ENCODE data around the gene TFAP2A. TPM values are rescaled to one million over a fixed set of nuclear protein-coding genes. Genes with fewer than 3 reads are reported as not detected.

The TFAP2A gene
- total RNA-seq, 1 experiment from 2014 or later: 10.6 TPM

- no peaks in the 10 kb centered on the region for H3K27me3 ChIP-seq
- no peaks in the 10 kb centered on the region for H3K36me3 ChIP-seq
- peaks cover 20% of the 10 kb centered on the region for H3K4me1 ChIP-seq
- H3K9me3 ChIP-seq (replicated peaks): no peaks in the 10 kb centered on the region
- no peak overlapping the region for H3K27ac ChIP-seq
- H3K4me3 ChIP-seq: no peak overlapping the region
- DNase-seq: no peak
Observed at GRCh38 chr6:10390495-10391298, 24.2 kb downstream of the TFAP2A start.

GRCh38 chr6:10389739-10390494, 25.0 kb downstream of the TFAP2A start:
- DNase-seq: no peak
- H3K4me3 ChIP-seq: no peak overlapping the region
- H3K4me1 ChIP-seq: peaks cover 17% of the 10 kb centered on the region
- H3K36me3 ChIP-seq: no peaks in the 10 kb centered on the region
- H3K27ac ChIP-seq: no peak overlapping the region
- no peaks in the 10 kb centered on the region for H3K9me3 ChIP-seq (replicated peaks)
- H3K27me3 ChIP-seq: no peaks in the 10 kb centered on the region

- H3K27ac ChIP-seq: no peak overlapping the region
- no peak overlapping the region for H3K4me3 ChIP-seq
- no peaks in the 10 kb centered on the region for H3K36me3 ChIP-seq
- H3K4me1 ChIP-seq: no peaks in the 10 kb centered on the region
- DNase-seq: no peak
- no peaks in the 10 kb centered on the region for H3K27me3 ChIP-seq
- H3K9me3 ChIP-seq (replicated peaks): no peaks in the 10 kb centered on the region
Observed at GRCh38 chr6:10386756-10387654, 27.9 kb downstream of the TFAP2A start.

GRCh38 chr6:10386220-10386619, 28.7 kb downstream of the TFAP2A start:
- no peak for DNase-seq
- no peak overlapping the region for H3K27ac ChIP-seq
- no peaks in the 10 kb centered on the region for H3K36me3 ChIP-seq
- no peak overlapping the region for H3K4me3 ChIP-seq
- H3K27me3 ChIP-seq: no peaks in the 10 kb centered on the region
- no peaks in the 10 kb centered on the region for H3K9me3 ChIP-seq (replicated peaks)
- no peaks in the 10 kb centered on the region for H3K4me1 ChIP-seq

GRCh38 chr6:10385524-10386132, 29.2 kb downstream of the TFAP2A start:
- Histone ChIP-seq H3K36me3 (no peaks in the 10 kb centered on the region), H3K27me3 (no peaks in the 10 kb centered on the region), H3K4me1 (no peaks in the 10 kb centered on the region), H3K27ac (no peak overlapping the region), H3K9me3 (replicated peaks) (no peaks in the 10 kb centered on the region), H3K4me3 (no peak overlapping the region)
- no peak for DNase-seq

GRCh38 chr6:10384610-10385523, 30.0 kb downstream of the TFAP2A start:
- no peak overlapping the region for H3K27ac ChIP-seq
- no peaks in the 10 kb centered on the region for H3K4me1 ChIP-seq
- no peaks in the 10 kb centered on the region for H3K36me3 ChIP-seq
- no peak for DNase-seq
- H3K9me3 ChIP-seq (replicated peaks): no peaks in the 10 kb centered on the region
- H3K27me3 ChIP-seq: no peaks in the 10 kb centered on the region
- H3K4me3 ChIP-seq: no peak overlapping the region

GRCh38 chr6:10384091-10384609, 30.7 kb downstream of the TFAP2A start:
- Histone ChIP-seq H3K27ac (no peak overlapping the region), H3K4me1 (no peaks in the 10 kb centered on the region), H3K27me3 (no peaks in the 10 kb centered on the region), H3K9me3 (replicated peaks) (no peaks in the 10 kb centered on the region), H3K36me3 (no peaks in the 10 kb centered on the region), H3K4me3 (no peak overlapping the region)
- DNase-seq: no peak

GRCh38 chr6:10383331-10384090, 31.4 kb downstream of the TFAP2A start:
- H3K27me3 ChIP-seq: no peaks in the 10 kb centered on the region
- no peak overlapping the region for H3K27ac ChIP-seq
- no peak for DNase-seq
- no peak overlapping the region for H3K4me3 ChIP-seq
- no peaks in the 10 kb centered on the region for H3K9me3 ChIP-seq (replicated peaks)
- no peaks in the 10 kb centered on the region for H3K36me3 ChIP-seq
- H3K4me1 ChIP-seq: no peaks in the 10 kb centered on the region

GRCh38 chr6:10382728-10383330, 32.0 kb downstream of the TFAP2A start:
- Histone ChIP-seq H3K27me3 (no peaks in the 10 kb centered on the region), H3K27ac (no peak overlapping the region), H3K9me3 (replicated peaks) (no peaks in the 10 kb centered on the region), H3K36me3 (no peaks in the 10 kb centered on the region), H3K4me1 (no peaks in the 10 kb centered on the region), H3K4me3 (no peak overlapping the region)
- no peak for DNase-seq

- H3K9me3 ChIP-seq (replicated peaks): no peaks in the 10 kb centered on the region
- no peak overlapping the region for H3K27ac ChIP-seq
- no peaks in the 10 kb centered on the region for H3K4me1 ChIP-seq
- DNase-seq: no peak
- H3K4me3 ChIP-seq: no peak overlapping the region
- H3K36me3 ChIP-seq: no peaks in the 10 kb centered on the region
- no peaks in the 10 kb centered on the region for H3K27me3 ChIP-seq
Observed at GRCh38 chr6:10382322-10382721, 32.6 kb downstream of the TFAP2A start.

GRCh38 chr6:10381830-10382208, 33.1 kb downstream of the TFAP2A start:
- no peaks in the 10 kb centered on the region for H3K27me3 ChIP-seq
- H3K4me1 ChIP-seq: no peaks in the 10 kb centered on the region
- H3K36me3 ChIP-seq: no peaks in the 10 kb centered on the region
- no peak for DNase-seq
- H3K9me3 ChIP-seq (replicated peaks): no peaks in the 10 kb centered on the region
- no peak overlapping the region for H3K4me3 ChIP-seq
- no peak overlapping the region for H3K27ac ChIP-seq

- Histone ChIP-seq H3K36me3 (no peaks in the 10 kb centered on the region), H3K4me3 (no peak overlapping the region), H3K27ac (no peak overlapping the region), H3K9me3 (replicated peaks) (no peaks in the 10 kb centered on the region), H3K27me3 (no peaks in the 10 kb centered on the region), H3K4me1 (no peaks in the 10 kb centered on the region)
- no peak for DNase-seq
Observed at GRCh38 chr6:10381133-10381829, 33.6 kb downstream of the TFAP2A start.

Measured in SJCRH30 (cell line).